ENCODE data around the gene ZNF518A.
"Not testable (repeated sequence)": the region's sequence is repeated elsewhere in the genome, so short reads cannot be mapped to it uniquely, and the experiment has no call there.

The ZNF518A gene

DNA sequence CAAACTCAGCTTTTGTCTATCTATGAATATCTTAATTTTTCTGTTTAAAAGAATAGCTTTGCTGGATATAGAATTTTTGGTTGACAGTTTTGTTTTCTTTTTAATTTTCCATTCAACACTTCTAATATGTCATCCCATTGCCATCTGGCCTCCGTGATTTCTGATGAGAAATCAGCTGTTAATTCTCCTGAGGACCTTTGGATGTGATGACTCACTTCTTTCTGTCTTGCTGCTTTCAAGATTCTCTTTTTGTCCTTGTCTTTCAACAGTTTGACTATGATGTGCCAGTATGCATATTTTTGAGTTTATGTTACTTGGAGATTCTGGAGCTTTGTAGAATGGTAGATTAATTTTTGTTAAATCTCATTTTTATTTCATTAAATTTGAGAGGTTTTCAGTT, 38.4 kb downstream of the ZNF518A start:
- in situ Hi-C loops (cut with HindIII; ENCODE audit: low sequenced_read_pairs) = no loop called here
- TF ChIP-seq, protein P1, sequence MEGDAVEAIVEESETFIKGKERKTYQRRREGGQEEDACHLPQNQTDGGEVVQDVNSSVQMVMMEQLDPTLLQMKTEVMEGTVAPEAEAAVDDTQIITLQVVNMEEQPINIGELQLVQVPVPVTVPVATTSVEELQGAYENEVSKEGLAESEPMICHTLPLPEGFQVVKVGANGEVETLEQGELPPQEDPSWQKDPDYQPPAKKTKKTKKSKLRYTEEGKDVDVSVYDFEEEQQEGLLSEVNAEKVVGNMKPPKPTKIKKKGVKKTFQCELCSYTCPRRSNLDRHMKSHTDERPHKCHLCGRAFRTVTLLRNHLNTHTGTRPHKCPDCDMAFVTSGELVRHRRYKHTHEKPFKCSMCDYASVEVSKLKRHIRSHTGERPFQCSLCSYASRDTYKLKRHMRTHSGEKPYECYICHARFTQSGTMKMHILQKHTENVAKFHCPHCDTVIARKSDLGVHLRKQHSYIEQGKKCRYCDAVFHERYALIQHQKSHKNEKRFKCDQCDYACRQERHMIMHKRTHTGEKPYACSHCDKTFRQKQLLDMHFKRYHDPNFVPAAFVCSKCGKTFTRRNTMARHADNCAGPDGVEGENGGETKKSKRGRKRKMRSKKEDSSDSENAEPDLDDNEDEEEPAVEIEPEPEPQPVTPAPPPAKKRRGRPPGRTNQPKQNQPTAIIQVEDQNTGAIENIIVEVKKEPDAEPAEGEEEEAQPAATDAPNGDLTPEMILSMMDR (IDR thresholded peaks at IDR 0.05; ENCODE audit: low read depth, low read length) = no peak
- H3K4me3 ChIP-seq (ENCODE audit: low read depth, low read length) = no peak overlapping the region
- DNase-seq (ENCODE audit: low read depth, low spot score) = no peak

DNA sequence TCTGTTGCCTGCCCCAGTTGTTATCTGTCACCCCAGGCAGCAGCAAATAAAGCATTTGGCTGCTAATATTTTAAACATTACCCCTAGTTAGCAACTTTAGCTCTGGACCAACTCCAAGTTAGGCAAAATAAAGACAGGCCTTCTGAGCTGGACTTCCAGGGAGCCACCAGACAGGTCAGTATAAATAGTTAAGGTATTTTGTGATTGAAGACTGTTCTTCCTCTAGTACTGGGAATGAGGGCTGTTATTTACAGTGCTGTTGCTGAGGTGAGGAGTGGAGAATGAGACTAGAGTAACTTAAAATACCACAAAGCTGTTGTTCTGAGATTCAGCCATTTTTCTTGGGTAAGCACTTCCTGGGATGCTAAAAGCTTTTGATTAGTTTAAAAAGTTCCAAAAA, 40.1 kb downstream of the ZNF518A start:
- in situ Hi-C loops (cut with HindIII; ENCODE audit: low sequenced_read_pairs) = no loop called here
- TF ChIP-seq, protein P1 (IDR thresholded peaks at IDR 0.05; ENCODE audit: low read depth, low read length) = no peak
- H3K4me3 ChIP-seq (ENCODE audit: low read depth, low read length) = no peak overlapping the region
- DNase-seq (ENCODE audit: low read depth, low spot score) = no peak

DNA sequence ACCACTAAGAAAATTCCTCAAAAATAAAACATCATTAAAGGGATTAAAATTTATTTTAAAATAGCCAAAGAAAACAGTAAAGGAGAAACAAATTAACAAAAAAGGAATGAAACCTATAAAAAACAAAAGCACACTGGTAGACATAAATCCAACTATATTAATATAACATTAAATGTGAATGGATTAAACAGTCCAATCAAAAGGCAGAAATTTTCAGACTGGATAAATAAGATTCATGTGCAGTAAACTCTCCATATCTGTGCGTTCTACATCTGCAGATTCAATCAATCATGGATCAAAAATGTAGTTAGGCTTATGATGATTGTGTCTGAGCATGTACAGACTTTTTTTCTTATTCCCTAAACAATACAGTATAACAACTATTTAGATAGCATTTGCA, 42.6 kb downstream of the ZNF518A start:
- DNase-seq (ENCODE audit: low read depth, low spot score) = no peak
- TF ChIP-seq, protein P1 (IDR thresholded peaks at IDR 0.05; ENCODE audit: low read depth, low read length) = no peak
- H3K4me3 ChIP-seq (ENCODE audit: low read depth, low read length) = no peak overlapping the region
- in situ Hi-C loops (cut with HindIII; ENCODE audit: low sequenced_read_pairs) = no loop called here

DNA sequence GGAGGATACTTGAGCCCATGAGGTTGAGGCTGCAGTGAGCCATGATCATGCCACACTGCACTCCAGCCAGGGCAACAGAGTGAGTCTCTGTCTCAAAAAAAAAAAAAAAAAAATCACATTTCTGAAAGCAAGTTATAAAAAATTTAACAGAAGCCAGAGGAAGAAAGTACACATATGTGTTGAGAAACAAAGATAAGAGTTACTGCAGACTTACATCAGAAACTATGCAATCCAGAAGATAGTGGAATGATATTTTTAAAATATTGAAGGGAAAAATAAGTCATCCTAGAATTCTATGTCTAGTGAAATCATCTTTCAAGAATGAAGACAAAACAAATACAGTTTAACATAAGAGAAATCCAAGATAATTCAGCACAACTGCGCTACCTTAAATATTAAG, 46.9 kb downstream of the ZNF518A start:
- no peak overlapping the region for H3K4me3 ChIP-seq (ENCODE audit: low read depth, low read length)
- no peak for DNase-seq (ENCODE audit: low read depth, low spot score)
- TF ChIP-seq, protein P1 (IDR thresholded peaks at IDR 0.05; ENCODE audit: low read depth, low read length) = no peak
- in situ Hi-C loops (cut with HindIII; ENCODE audit: low sequenced_read_pairs) = no loop called here

DNA sequence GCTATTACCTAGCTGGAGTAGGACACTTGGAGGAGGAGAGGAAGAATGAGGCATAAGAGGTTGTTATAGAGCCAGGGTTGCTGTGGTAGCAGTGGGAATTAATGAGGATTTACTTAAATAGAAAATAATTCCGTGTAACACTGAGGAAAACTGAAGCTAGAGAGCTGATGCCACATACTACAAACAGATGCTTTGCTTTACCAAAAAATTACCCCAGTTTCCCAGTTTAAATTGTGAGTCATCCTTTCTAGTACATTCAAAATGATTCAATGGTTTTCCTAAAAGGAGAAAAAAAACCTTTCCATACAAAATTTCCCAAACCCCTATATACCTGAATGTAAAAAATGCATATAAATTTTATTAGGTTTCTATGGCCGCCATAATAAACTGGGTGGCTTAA, 58.3 kb downstream of the ZNF518A start:
- TF ChIP-seq, protein P1 (IDR thresholded peaks at IDR 0.05; ENCODE audit: low read depth, low read length) = no peak
- H3K4me3 ChIP-seq (ENCODE audit: low read depth, low read length) = no peak overlapping the region
- no peak for DNase-seq (ENCODE audit: low read depth, low spot score)
- in situ Hi-C loops (cut with HindIII; ENCODE audit: low sequenced_read_pairs) = no loop called here

DNA sequence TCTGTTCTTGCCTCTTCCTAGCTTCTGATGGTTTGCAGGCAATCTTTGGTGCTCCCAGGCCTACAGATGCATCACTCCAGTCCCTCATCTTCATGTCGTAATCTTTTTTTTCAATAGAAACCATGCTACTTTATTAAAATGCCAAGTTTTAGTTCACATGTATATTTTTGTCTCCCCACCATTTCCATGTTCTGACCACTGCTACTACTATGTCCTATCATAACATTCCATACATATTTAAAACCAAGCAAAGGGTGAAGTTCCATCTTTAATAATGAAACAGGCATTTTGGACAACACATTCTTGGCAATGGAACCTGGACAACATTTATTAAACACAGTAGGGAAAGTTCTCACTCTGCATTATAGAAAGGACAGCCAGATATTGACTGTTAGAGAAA, 58.8 kb downstream of the ZNF518A start:
- TF ChIP-seq, protein P1 (IDR thresholded peaks at IDR 0.05; ENCODE audit: low read depth, low read length) = no peak
- in situ Hi-C loops (cut with HindIII; ENCODE audit: low sequenced_read_pairs) = no loop called here
- DNase-seq (ENCODE audit: low read depth, low spot score) = peak; percentile 25
- no peak overlapping the region for H3K4me3 ChIP-seq (ENCODE audit: low read depth, low read length)

DNA sequence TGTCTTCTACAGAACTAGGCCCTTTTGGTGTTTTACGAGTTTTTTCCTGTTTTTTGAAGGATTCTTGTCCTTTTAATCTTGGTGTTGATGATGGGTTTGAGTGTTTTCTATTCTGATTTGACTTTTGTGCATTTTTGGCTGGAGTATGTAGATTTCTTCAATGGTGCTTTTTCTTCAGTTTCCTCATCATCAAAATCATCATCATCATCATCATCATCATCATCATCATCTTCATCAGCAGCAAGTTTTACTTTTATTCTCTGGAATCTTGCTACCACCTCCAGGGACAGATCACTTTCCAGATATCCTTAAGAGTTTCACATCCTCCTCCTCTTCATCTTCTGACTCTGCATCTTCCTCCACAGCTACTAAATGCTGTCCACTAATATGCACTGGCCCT, 59.4 kb downstream of the ZNF518A start:
- DNase-seq (ENCODE audit: low read depth, low spot score); in situ Hi-C loops (cut with HindIII; ENCODE audit: low sequenced_read_pairs); H3K4me3 ChIP-seq (ENCODE audit: low read depth, low read length): not testable (repeated sequence)

Data from astrocyte of the spinal cord (primary cell).